HG03558 (cell line): Measurements from ENCODE around the gene KIF17.
"Not testable (repeated sequence)": the region's sequence is repeated elsewhere in the genome, so short reads cannot be mapped to it uniquely, and the experiment has no call there.

Experiments
- ATAC-seq: cut with Tn5 transposase; IDR thresholded peaks from one replicate; pipeline ENCODE4 v1.9.1; 2021; ENCODE audit warnings: moderate number of reproducible peaks; ENCODE audit not compliant: unreplicated experiment; ENCODE audit errors: extremely low read depth

The KIF17 gene

DNA sequence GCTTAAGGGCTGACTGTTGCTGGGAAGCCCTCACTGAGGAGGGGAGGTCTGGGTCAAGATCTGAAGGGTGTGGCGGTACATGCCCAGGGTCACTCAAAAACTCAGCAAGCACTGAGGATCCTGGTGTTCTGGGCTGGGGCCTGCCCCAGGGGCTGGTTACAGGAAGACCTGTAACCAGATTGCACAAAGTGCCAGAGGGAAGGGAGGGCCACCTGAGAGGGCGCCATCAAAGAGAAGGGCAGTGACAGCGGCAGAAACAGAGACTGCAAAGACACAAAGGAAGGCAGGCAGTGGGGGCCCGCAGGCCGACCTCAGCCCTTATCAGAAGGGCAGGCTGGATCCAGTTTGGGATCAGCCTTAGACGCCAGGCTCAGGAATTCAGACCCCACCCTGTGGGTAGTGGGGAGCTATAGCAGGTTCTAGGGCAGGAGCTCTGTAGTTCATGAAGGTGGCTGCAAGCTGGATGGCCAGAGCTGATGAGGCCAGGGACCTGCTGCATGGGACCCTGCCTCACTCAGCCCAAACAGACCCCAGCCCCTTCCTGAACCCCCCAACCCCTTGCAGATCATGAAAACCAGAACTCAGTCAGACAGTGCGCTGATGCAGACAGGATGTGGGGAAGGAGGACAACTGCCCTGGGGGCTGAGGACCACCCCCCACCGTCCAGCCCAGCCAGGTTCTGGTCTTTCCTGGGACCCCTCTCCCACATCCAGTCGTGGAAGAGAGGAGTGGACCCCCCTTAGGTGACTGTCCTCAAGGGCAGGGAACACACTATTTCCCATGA is 10.8 kb upstream of the KIF17 start:
- no peak for ATAC-seq

DNA sequence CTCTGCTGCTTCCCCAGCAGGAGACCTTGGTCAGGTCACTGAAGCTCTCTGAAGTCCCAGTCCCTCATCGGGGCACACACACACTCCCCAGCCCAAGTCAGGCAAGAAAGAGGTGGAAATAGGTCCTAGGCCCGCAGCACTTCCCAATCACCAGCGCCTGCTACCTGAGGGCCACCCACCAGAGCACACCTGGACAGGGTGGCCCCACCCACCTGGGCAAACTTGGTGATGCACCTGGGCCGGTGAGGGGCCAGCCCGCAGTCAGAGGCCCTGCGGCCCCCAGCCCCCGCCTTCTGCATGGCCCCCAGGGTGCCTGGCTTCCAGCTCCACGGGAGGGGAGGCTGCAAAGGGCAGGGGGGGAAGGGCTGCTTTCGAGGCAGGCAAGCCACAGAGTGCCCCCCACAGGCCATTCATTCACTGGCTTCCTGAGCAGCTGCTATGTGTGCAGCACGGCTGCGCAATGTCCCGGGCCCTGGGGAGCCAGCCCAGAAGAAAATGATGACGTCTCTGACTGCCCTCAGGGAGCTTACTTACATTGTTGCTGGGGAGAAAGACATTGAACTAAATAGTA is 10.0 kb upstream of the KIF17 start:
- ATAC-seq, result no peak

DNA sequence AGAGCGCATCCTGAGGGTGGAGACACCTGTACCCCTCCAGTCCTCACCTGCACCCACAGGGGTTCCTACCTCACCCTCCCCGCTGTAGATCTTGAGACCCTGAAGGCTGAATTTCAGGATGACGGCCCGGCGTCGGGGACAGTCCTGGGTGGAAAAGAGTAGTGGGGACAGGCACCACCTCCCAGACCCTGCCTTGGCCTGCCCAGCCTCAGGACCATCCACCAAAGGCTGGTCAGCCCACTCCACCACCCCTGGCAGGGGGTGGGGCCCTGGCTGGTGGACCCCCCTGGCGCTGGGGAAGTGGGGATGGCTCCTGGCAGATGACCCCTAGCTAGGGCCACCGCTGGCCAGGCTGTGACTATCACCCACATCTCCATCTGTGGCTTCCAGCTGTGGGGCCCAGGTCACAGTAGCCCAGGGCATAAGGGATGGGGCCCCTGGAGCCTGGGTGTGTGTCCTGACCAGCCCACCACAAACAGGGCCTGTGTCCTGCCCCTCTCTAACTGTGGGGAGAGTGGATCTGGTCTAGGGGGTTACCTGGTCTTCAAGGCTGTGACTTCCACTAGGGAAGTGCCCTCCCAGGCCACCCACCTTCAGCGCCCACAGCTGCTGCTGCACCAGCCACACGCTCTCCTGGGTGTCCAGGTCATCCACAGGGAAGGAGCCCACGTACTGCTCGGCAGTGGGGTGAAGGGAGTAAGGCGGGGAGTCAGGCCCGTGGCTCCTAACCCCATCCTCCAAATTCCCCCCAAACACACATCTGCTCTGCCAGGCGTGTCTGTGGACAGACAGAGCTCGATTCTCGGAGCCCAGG is 9.3 kb upstream of the KIF17 start:
- no peak for ATAC-seq

DNA sequence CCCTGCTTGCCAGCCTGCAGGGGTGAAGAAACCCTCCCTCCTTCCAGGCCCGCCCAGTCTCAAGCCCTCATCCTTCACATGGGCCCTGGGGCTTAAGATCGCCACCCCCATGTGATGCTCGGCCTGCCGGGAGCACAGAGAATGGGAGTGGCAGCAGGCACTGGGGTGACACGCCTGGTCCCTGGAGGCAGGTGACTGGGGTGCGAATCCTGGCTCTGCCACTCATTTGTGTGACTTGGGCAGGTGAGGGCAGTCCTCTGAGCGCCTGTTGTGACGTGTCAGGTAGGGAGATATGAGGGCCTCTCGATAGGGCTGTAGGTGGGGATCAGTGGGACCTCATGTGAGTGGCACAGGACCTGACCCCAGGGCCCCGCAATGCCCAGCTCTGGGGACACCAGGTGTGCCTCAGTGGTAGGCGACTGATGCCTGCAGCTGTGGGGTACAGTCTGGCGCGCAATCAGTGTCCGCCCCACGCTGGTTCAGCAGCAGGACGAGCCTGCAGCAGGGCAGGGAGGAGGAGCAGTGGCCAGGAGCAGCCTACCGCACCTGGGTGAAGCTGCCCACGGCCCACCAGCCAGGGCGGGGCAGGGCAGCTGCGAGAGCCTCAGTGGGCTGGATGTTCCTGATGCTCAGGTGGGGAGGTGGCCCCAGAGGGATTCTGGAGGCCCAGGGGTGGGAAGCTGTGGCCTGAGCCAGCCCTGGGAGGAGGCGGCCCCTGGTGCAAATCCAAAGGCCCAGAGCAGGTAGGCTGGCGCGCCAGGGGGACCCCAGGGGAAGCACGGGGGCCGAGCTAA is 8.5 kb upstream of the KIF17 start:
- no peak for ATAC-seq

DNA sequence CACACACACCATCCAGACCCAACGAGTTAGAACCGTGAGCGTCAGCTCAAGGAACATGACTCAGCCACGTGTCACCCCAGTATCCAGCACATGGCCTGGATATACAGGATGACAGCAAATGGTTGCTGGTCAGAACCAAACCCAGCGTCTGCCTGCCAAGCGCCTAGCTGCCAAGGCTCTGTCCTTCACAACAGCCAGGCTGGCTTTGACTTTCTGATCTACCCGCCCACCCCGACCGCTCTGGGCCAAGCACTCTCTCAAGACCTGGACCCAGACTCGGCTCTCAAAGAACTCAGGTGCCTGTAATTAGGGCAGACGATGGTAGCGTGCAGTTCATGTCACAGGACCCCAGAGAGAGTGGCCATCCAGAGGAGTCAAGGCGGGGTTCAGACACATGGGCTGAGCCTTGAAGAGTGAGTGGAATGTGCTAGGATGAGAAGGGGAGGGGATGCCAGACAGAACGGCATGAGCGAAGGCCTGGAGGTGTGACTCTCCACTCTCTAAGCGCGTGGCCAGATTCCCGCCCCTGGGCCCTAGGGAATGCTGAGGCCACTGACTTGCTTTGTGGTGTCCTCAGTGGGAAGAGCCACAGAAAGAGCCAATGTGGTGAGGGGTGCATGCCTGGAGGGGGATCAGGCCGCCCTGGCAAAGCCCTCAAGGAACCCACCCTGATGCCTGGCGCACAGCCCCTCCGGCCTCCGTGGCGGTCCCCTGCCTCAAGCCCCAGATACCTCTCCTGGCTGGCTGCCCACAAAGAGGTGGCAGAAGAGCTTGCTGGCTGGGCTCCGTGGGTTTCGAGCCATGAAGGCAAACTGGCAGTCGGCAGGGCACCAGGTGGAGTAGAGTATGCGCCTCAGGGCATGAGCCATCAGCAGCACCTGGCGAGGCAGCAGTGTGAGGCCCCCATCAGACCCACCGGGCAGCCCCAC is 7.6 kb upstream of the KIF17 start:
- no peak for ATAC-seq

DNA sequence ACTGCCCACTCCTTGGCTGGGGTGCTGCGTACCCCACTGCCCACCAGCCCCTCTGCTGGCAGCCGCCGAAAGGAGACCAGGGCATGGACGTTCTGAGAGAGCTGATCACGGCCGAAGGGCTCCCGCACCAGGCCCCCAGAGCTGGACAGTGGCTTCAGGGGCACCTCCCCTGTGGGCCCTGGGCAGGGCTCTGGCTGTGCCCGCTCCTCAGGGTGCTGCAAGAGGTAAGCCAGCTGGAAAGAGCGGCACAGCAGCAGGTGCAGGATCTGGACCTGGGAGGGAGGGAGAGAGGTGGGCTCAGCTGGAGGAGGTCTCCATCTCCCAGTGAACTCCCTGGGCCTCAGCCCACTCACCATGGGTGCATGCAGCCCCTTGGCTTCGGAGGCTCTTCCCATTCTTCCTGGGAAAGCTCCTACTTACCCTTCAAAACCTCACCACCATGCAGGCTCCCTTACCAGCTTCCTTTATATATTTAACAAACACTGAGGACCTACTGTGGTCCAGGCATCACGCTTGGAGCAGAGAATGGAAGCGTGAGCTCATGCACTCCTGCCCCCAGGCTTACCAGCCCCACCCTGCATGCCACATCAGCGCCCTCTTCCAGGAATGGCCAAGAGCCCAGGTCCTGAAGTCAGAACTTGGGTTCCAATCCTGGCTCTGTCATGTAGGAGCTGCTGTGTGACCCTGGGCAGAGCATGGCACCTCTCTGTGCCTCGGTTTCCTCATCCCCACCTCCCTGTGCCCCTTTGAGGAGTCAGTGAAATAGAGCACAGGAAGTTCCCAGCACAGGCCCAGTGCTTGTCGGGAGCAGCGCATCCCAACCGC is 6.8 kb upstream of the KIF17 start:
- no peak for ATAC-seq

DNA sequence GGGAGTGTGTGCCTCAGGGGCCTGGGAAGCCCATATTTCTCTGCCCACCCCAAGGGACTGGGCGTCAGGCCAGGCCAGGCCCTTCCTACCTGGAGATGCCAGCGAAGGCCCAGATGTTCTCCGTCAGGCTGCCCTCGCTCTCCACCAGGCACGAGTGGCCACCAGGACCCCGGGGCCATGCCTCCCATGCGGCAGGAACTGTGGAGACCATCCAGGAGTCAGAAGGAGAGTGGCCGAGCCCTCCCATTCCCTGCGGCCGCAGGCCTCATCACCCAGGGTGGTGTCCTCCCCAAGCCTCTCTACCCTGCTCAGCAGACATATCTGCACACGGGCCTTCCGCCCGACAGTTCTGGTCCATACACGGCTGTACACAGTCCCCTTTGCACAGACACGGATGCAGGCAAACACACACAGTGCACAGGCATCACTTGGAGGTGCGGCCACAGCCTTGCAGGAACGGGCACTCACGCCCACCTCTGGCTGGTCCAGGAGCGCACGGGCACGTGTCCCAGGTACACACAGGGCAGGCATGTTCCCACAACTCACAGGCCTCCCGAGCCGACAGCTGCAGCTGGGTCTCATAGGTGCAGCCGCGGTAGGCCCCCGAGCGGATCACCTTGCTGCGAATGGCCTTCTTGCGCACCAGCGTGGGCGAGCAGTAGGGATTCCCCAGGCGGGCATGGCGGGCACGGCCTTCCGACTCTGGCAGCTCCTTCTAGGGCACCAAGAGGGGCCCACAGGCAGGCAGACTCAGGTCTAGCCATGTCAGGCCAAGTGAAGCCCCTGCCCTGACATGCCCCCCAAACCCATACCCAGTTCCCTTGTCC is 5.9 kb upstream of the KIF17 start:
- ATAC-seq, result no peak

DNA sequence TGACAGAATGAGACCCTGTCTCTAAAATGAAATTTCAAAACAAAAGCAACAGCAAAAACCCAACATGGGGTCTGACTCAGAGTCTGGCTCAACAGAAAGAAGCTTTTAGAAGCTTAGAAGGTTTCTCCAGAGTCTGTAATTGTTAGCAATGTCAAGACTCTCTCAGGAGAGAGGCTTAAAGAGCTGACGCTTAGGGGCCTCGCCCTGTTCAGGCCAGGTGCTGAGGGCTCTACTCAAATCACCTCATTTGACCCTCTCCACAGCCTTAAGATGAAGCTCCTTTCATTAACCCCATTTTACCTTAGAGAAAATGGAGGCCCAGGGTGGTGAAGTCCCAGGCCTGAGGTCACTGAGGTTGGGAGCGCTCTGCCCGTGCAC is 5.3 kb upstream of the KIF17 start:
- ATAC-seq, result no peak

DNA sequence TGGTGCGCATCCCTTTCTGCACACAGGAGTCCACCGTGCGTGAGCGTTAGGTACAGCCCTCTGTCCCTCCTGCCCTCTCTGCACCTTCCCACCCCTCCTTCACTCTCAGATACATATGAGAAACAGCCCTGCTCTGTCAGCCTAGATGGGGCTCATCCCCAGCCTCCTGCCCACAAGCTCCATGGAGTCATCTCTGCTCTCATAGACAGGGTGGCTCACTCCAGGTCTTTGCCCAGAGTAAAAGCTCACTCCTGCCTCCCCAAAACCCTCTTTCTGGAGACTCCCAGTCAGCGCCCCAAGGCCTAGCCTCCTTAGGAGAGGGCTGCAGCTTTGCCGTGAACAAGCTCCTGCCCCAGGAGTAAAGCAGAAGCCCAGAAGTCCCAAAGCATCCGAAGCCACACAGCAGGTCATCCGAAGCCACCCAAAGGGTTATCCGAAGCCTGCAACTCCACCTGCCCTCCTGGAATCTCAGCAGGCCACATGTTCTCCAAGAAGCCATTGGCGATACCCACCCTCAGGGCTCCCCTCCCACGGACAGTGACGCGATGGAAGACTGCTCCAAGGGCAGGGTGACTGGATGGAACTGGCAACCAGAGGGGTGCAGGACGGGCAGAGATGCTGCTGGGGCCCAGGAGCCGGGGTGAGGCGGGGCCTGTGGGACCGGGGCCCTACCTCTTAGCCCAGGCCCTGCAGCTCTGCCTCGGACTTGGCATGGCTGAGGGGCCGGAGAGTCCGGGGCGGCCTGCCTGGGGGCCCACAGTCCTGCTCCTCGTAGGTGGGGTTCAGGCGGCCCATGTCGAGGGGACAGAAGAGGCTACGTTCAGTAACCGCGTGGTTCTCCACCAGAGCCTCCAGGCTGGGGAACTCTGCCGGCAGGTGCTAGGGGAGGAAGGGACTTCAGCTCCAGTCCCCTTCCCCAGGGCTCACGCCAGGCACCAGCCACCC is 3.6 kb upstream of the KIF17 start:
- no peak for ATAC-seq

DNA sequence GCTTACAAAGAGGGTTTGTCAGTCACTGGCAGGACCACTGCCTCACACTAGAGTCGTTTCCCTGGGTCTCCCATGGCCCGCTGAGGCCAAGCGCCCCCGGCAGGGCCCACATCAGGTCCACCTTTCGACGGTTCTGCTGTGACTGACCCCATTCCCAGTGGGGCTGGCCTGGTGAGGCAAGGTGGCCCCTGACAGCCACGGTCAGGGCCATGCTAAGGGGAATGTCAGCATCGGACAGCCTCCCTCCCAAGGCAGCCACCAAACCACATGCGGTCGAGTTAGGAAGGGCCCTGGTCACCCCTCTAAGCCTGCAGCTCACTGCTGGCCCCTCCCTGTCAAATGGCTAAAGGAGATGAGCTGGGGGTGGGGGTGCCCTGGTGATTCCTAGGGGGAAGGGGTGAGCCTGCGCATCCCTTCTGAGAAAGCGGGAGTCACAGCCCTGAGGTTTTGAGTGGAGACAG is 2.9 kb upstream of the KIF17 start:
- no peak for ATAC-seq

DNA sequence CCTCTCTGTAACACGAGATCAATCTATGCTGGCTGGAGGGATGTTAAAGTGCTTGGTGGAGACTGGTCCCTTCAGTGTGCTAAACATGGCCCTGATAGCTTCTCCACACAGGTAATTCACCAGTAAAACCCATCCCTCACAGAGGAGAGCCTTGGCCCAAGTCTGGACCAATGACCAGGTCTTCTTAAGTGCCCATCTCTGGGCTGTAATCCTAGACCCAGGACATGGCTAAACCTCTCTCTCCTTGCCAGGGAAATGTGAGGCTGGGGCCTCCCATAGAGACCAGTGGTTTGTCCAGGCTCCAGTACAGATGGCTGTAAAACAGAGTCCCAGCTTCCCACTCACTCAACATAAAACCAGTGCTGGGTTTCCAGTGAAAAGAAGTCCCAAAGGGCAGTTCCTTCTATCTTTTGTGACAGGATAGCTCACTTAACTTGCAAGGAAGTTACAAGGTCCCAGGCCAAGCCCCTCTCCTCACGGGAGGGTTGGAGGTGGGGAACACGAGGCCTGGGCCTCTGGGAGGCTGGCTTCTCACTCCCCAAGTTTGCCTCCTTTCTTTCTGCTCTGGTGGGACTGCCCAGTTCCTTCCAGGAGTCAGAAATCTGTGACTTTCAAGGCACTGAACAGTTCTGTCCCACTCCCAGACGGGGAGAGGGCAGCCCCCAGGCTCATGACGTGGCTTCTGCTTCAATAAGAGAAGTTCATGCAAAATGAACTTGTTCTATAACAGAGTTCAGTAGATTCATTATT is 2.2 kb upstream of the KIF17 start:
- ATAC-seq, result no peak

DNA sequence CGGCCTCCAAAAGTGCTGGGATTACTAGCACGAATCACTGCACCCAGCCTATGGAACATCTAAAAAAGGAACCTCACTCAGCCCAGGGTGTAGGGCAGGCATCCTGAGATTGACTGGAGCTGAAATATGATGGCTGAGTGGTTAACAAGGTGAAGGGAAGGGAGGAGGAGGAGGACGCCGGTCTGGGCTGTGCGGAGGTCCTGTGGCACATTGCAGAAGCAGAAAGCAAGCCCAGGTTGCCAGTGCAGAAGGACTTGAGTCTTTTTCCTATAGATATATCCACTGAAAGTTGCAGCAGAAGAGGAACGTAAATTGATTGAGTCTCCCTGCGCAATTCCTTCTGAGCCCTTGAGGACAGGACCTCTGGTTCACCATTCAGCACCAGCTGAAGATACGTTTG is 1.5 kb upstream of the KIF17 start:
- no peak for ATAC-seq

DNA sequence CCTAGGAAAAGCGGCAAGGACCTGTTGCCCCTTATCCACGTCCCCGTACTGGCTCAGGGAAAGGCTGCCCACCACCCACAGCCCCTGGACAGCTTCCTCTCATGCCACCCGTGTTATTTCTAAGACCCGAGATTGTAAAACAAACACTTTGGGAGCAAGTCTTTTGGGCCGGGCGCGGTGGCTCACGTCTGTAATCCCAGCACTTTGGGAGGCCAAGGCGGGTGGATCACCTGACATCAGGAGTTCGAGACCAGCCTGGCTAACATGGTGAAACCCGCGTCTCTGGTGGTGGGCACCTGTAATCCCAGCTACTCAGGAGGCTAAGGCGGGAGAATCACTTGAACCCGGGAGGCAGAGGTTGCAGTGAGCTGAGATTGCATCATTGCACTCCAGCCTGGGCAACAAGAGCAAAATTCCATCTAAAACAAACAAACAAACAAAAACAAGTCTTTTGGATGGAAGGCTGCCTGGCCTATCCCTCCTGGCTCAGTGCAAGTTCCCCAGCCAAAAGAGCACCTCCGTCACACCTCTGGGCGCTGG is 606 bp upstream of the KIF17 start:
- ATAC-seq, result not testable (repeated sequence)

DNA sequence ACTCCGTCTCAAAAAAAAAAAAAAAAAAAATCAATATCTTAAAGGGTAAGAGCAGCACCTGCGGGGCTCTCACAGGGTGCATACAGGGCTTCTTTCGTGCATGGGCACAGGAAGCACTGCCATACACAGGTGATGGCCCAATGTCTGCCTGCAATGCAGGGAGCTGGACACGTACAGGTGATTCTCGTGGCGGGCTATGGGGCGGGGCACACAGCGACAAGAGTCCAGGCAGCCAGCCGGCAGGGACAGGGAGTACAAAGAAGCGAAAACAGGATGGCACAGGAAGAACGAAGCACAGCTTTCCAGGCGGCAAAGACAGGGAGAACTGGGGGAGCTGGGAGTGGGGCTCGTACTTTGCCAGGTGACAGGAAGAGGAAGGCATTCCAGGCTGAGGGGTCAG is 1.6 kb downstream of the KIF17 start:
- no peak for ATAC-seq

DNA sequence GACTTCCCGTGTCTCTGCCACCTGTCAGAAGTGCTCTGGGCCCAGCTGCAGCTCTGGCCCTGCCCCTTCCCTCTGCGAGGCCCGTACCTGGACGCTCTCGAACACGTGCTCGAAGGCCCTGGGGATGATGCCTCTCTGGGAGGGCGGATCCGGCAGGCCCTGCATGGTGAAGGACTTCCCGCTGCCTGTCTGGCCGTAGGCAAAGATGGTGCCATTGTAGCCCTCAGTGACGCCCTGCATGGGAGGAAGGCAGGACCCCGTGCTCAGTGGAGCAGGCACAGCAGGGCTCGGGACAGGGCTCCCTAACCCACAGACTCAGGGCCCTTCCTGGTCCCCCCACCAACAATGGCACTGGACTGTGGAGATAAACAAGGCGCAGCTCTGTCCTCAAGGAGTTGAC is 2.4 kb downstream of the KIF17 start:
- no peak for ATAC-seq

DNA sequence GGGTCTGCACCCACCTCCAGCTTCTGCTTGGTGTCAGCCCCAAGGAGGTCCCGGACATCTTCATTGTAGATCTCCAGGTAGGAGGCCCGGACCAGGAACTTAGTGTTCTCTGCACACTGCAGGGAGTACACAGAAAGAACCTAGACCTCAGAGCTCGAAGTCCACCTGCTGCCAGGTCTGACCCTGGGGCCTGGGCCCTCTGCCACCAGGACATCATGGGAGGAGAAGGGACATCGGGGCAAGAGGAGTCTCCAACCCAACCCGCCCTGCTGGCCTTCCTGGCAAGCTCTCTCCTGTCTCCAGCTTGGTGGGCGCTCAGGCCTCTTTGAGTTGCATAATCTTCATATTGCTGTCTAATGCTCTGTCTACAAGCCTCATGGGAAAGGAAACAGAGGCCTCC is 4.4 kb downstream of the KIF17 start:
- no peak for ATAC-seq
